ENCODE results near the gene SLC4A3. TPM values are rescaled to one million over a fixed set of nuclear protein-coding genes. Genes with fewer than 3 reads are reported as not detected.

The SLC4A3 gene
- total RNA-seq, 1 experiment from 2014 or later = 7.3 TPM

- Histone ChIP-seq H3K36me3 (ENCODE audit: low read depth) (no peaks in the 10 kb centered on the region), H3K27ac (no peak overlapping the region), H3K79me2 (ENCODE audit: low read depth) (no peaks in the 10 kb centered on the region), H3K4me1 (replicated peaks; ENCODE audit: insufficient read depth) (peaks cover 18% of the 10 kb centered on the region), H4K20me1 (ENCODE audit: insufficient read depth) (no peaks in the 10 kb centered on the region), H3K9me3 (ENCODE audit: insufficient read depth, low read depth) (no peaks in the 10 kb centered on the region), H3K4me3 (no peak overlapping the region), H3K27me3 (ENCODE audit: insufficient read depth, low read depth) (no peaks in the 10 kb centered on the region), H3K9me2 (ENCODE audit: insufficient read depth) (no peaks in the 10 kb centered on the region), H2AFZ (no peak overlapping the region), H3F3A (ENCODE audit: insufficient read depth, low read depth) (peaks cover 8% of the 10 kb centered on the region; the same call in 1 of the 2 replicates), H3K4me2 (no peak overlapping the region)
- ChIA-PET CTCF (interaction anchor here (0.5 to 0.6 kb wide), 2 partner anchors 393 to 557 kb away, joined by 3 to 4 read pairs; partner anchors contain the start of gene TUBA4B), POLR2A (ENCODE audit: unreplicated experiment) (interaction anchor here (0.6 to 1.7 kb wide), 7 partner anchors 16 to 617 kb away, joined by 3 to 12 read pairs (median 5); no protein-coding TSS in a partner anchor)
- BruUV-seq (replicated peaks) = no TSS peak
- intact Hi-C loops (cut with micrococcal nuclease; ENCODE audit: unreplicated experiment) = no loop called here
- TF ChIP-seq CTCF (conservative IDR thresholded peaks at IDR 0.05) (no peak), EZH2 (IDR thresholded peaks at IDR 0.05; ENCODE audit: low read depth) (no peak)
- DNase-seq = no peak
Measured at GRCh38 chr2:219645631-219646527, 18.4 kb downstream of the SLC4A3 start.

GRCh38 chr2:219648176-219648575 is 20.7 kb downstream of the SLC4A3 start:
- Histone ChIP-seq H3K36me3 (ENCODE audit: low read depth) (no peaks in the 10 kb centered on the region), H3K27me3 (ENCODE audit: insufficient read depth, low read depth) (no peaks in the 10 kb centered on the region), H3K9me2 (ENCODE audit: insufficient read depth) (no peaks in the 10 kb centered on the region), H3K4me1 (replicated peaks; ENCODE audit: insufficient read depth) (peaks cover 12% of the 10 kb centered on the region), H3K27ac (no peak overlapping the region), H4K20me1 (ENCODE audit: insufficient read depth) (no peaks in the 10 kb centered on the region), H2AFZ (no peak overlapping the region), H3K4me3 (no peak overlapping the region), H3K4me2 (no peak overlapping the region), H3K9me3 (ENCODE audit: insufficient read depth, low read depth) (no peaks in the 10 kb centered on the region), H3K79me2 (ENCODE audit: low read depth) (no peaks in the 10 kb centered on the region), H3F3A (ENCODE audit: insufficient read depth, low read depth) (peaks cover 8% of the 10 kb centered on the region; the same call in 1 of the 2 replicates)
- DNase-seq = no peak
- ChIA-PET CTCF (no interaction called here), POLR2A (ENCODE audit: unreplicated experiment) (interaction anchor here (0.6 to 0.7 kb wide), 2 partner anchors 27 to 92 kb away, joined by 5 to 17 read pairs; no protein-coding TSS in a partner anchor)
- no TSS peak for BruUV-seq (replicated peaks)
- TF ChIP-seq CTCF (conservative IDR thresholded peaks at IDR 0.05) (no peak), EZH2 (IDR thresholded peaks at IDR 0.05; ENCODE audit: low read depth) (no peak)
- intact Hi-C loops (cut with micrococcal nuclease; ENCODE audit: unreplicated experiment) = no loop called here

DNA sequence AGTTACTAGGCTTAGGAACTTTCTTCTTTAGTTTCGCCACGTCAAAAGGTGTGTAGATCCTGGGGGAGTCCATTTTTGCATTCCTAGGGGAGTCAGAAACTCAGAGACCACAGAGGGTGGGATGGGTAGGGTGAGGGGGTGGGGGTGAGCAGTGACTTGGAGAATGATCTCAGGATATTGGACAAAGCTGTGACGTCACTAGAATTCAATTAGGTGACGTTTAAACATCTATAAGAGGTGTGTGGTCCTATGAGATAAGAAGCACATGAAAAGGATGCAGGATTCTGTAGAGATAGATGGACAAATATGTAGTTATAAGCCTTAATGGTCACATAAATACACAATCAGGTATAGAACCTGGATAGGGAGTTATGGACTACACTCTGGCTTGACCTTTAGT is 21.5 kb downstream of the SLC4A3 start:
- H3F3A ChIP-seq (ENCODE audit: insufficient read depth, low read depth) = peaks cover 8% of the 10 kb centered on the region; the same call in 1 of the 2 replicates
- no peaks in the 10 kb centered on the region for H3K79me2 ChIP-seq (ENCODE audit: low read depth)
- no peak overlapping the region for H2AFZ ChIP-seq
- H3K9me3 ChIP-seq (ENCODE audit: insufficient read depth, low read depth) = no peaks in the 10 kb centered on the region
- ChIA-PET CTCF (no interaction called here), POLR2A (ENCODE audit: unreplicated experiment) (interaction anchor here (0.6 kb wide), 1 partner anchor 92 kb away, joined by 17 read pairs; no protein-coding TSS in a partner anchor)
- H3K27ac ChIP-seq = no peak overlapping the region
- no peaks in the 10 kb centered on the region for H4K20me1 ChIP-seq (ENCODE audit: insufficient read depth)
- intact Hi-C loops (cut with micrococcal nuclease; ENCODE audit: unreplicated experiment) = no loop called here
- TF ChIP-seq CTCF (conservative IDR thresholded peaks at IDR 0.05) = no peak
- no peak for TF ChIP-seq EZH2 (IDR thresholded peaks at IDR 0.05; ENCODE audit: low read depth)
- no peak overlapping the region for H3K4me2 ChIP-seq
- H3K4me1 ChIP-seq (replicated peaks; ENCODE audit: insufficient read depth) = peaks cover 12% of the 10 kb centered on the region
- DNase-seq = no peak
- no TSS peak for BruUV-seq (replicated peaks)
- H3K36me3 ChIP-seq (ENCODE audit: low read depth) = no peaks in the 10 kb centered on the region
- H3K9me2 ChIP-seq (ENCODE audit: insufficient read depth) = no peaks in the 10 kb centered on the region
- H3K27me3 ChIP-seq (ENCODE audit: insufficient read depth, low read depth) = no peaks in the 10 kb centered on the region
- no peak overlapping the region for H3K4me3 ChIP-seq
